HEK293 (cell line): Measurements from ENCODE around the gene TFG.

ENCODE experiments used
- SETDB1 ChIP-seq: IDR thresholded peaks from one replicate; pipeline ENCODE4 v1.6.1; 2017; ENCODE audit warnings: mild to moderate bottlenecking, low read length, moderate library complexity, mixed read lengths; ENCODE audit not compliant: insufficient read length
- YY1 ChIP-seq: fragments of 450-650 bp; formaldehyde crosslinking; IDR thresholded peaks from 2 replicates; pipeline ENCODE4 v1.5.1; 2018; ENCODE audit warnings: missing biosample characterization, missing genetic modification characterization
- ZNF311 ChIP-seq: fragments of 450-650 bp; formaldehyde crosslinking; IDR thresholded peaks from 2 replicates; pipeline ENCODE4 v1.5.1; 2017; ENCODE audit warnings: missing biosample characterization, missing genetic modification characterization, borderline replicate concordance
- ZNF600 ChIP-seq: fragments of 450-650 bp; formaldehyde crosslinking; IDR thresholded peaks from 2 replicates; pipeline ENCODE4 v1.5.1; 2016; ENCODE audit warnings: missing biosample characterization, missing genetic modification characterization
- ZNF629 ChIP-seq: fragments of 450-650 bp; formaldehyde crosslinking; IDR thresholded peaks from 2 replicates; pipeline ENCODE4 v1.5.1; 2017; ENCODE audit warnings: missing biosample characterization, missing genetic modification characterization
- ZNF830 ChIP-seq: fragments of 450-650 bp; IDR thresholded peaks from 2 replicates; pipeline ENCODE4 v1.5.0; 2018; ENCODE audit warnings: missing biosample characterization, missing genetic modification characterization, low read depth, mild to moderate bottlenecking, moderate library complexity
- TF ChIP-seq, protein P1 (sequence below): fragments of 450-650 bp; formaldehyde crosslinking; IDR thresholded peaks from 2 replicates; pipeline ENCODE4 v1.5.1; 2016; ENCODE audit warnings: missing biosample characterization, missing genetic modification characterization
- TF ChIP-seq, protein P2 (sequence below): fragments of 450-650 bp; formaldehyde crosslinking; IDR thresholded peaks from 2 replicates; pipeline ENCODE4 v1.5.1; 2016; ENCODE audit warnings: missing biosample characterization, missing genetic modification characterization

DNA sequence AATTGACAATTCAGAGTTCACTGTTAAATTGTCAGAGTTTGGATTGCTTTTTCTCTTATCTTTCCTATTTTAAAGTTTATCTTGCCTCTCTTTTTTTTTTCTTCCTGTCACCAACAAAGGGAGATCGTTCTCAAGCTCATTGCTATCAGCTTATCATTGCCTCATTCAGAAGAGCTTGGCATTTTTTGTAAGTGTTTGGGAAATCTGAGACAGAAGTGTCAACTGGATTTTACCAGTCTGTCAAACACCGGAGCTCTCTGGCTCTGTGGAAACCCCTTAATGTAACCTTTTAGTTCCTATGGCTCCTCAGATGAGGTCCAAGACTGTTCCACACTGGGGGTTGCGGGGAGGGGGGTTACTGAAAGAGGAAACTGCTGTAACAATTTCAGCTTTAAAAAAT is 10.6 kb upstream of the TFG start:
- no peak for TF ChIP-seq SETDB1
- TF ChIP-seq, protein P1, sequence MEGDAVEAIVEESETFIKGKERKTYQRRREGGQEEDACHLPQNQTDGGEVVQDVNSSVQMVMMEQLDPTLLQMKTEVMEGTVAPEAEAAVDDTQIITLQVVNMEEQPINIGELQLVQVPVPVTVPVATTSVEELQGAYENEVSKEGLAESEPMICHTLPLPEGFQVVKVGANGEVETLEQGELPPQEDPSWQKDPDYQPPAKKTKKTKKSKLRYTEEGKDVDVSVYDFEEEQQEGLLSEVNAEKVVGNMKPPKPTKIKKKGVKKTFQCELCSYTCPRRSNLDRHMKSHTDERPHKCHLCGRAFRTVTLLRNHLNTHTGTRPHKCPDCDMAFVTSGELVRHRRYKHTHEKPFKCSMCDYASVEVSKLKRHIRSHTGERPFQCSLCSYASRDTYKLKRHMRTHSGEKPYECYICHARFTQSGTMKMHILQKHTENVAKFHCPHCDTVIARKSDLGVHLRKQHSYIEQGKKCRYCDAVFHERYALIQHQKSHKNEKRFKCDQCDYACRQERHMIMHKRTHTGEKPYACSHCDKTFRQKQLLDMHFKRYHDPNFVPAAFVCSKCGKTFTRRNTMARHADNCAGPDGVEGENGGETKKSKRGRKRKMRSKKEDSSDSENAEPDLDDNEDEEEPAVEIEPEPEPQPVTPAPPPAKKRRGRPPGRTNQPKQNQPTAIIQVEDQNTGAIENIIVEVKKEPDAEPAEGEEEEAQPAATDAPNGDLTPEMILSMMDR (tag by site-specific recombination), result no peak
- no peak for TF ChIP-seq ZNF311 (tag by site-specific recombination)
- TF ChIP-seq ZNF629 (tag by site-specific recombination), result no peak
- TF ChIP-seq ZNF600 (tag by site-specific recombination), result no peak
- no peak for TF ChIP-seq YY1
- TF ChIP-seq ZNF830 (tag by site-specific recombination), result no peak
- TF ChIP-seq, protein P2, sequence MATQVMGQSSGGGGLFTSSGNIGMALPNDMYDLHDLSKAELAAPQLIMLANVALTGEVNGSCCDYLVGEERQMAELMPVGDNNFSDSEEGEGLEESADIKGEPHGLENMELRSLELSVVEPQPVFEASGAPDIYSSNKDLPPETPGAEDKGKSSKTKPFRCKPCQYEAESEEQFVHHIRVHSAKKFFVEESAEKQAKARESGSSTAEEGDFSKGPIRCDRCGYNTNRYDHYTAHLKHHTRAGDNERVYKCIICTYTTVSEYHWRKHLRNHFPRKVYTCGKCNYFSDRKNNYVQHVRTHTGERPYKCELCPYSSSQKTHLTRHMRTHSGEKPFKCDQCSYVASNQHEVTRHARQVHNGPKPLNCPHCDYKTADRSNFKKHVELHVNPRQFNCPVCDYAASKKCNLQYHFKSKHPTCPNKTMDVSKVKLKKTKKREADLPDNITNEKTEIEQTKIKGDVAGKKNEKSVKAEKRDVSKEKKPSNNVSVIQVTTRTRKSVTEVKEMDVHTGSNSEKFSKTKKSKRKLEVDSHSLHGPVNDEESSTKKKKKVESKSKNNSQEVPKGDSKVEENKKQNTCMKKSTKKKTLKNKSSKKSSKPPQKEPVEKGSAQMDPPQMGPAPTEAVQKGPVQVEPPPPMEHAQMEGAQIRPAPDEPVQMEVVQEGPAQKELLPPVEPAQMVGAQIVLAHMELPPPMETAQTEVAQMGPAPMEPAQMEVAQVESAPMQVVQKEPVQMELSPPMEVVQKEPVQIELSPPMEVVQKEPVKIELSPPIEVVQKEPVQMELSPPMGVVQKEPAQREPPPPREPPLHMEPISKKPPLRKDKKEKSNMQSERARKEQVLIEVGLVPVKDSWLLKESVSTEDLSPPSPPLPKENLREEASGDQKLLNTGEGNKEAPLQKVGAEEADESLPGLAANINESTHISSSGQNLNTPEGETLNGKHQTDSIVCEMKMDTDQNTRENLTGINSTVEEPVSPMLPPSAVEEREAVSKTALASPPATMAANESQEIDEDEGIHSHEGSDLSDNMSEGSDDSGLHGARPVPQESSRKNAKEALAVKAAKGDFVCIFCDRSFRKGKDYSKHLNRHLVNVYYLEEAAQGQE, result no peak
